AG10803 (cell line): ENCODE data around the gene PIK3C2G.
A peak's percentile ranks its signal among the peaks of the same experiment; 100 is the strongest.
"Not testable (repeated sequence)": the region's sequence is repeated elsewhere in the genome, so short reads cannot be mapped to it uniquely, and the experiment has no call there.

Experiments used
- DNase-seq: peaks from one replicate; pipeline ENCODE4 v3.0.0; 2010; ENCODE audit warnings: low read depth
- H3K4me3 ChIP-seq: 2 replicates; pipeline ENCODE4 v1.5.1; 2011; ENCODE audit warnings: mild to moderate bottlenecking, low read length, control low read depth
- CTCF ChIP-seq: conservative IDR thresholded peaks from 2 replicates; pipeline ENCODE4 v1.5.1; 2011; ENCODE audit warnings: mild to moderate bottlenecking, low read length, control low read depth, inconsistent platforms

PIK3C2G gene

GRCh38 chr12:18676996-18677588, 415.8 kb downstream of the PIK3C2G start:
- DNase-seq: peak; percentile 29
- no peak for TF ChIP-seq CTCF
- H3K4me3 ChIP-seq: no peak overlapping the region

- no peak overlapping the region for H3K4me3 ChIP-seq
- no peak for TF ChIP-seq CTCF
- DNase-seq: no peak
These were observed 420.5 kb downstream of the PIK3C2G start for GRCh38 chr12:18681818-18682217.

- peak; percentile 65 for DNase-seq
- H3K4me3 ChIP-seq: no peak overlapping the region
- no peak for TF ChIP-seq CTCF
These were observed 422.2 kb downstream of the PIK3C2G start for GRCh38 chr12:18683327-18684013.

- no peak overlapping the region for H3K4me3 ChIP-seq
- DNase-seq: peak; percentile 75
- no peak for TF ChIP-seq CTCF
These were observed 423.1 kb downstream of the PIK3C2G start for GRCh38 chr12:18684430-18684829.

GRCh38 chr12:18689771-18690170, 428.5 kb downstream of the PIK3C2G start:
- DNase-seq: no peak

GRCh38 chr12:18690653-18691052, 429.3 kb downstream of the PIK3C2G start:
- no peak for TF ChIP-seq CTCF
- no peak overlapping the region for H3K4me3 ChIP-seq
- peak; percentile 71 for DNase-seq

More at GRCh38 chr12:18689771-18690170, 428.5 kb downstream of the PIK3C2G start:
- TF ChIP-seq CTCF: no peak
- H3K4me3 ChIP-seq: no peak overlapping the region

- not testable (repeated sequence) for H3K4me3 ChIP-seq, DNase-seq
These were observed 432.7 kb downstream of the PIK3C2G start for GRCh38 chr12:18693986-18694385.
